ENCODE data around the gene MED4.

Gene MED4

GRCh38 chr13:48094781-48095502 is at the start of gene MED4:
TSS of gene MED4 (minus strand) at chr13:48095104. CDS start at chr13:48095078, 26 bp downstream.
- DNase-seq = peak; percentile 66

- DNase-seq = no peak
Observed at GRCh38 chr13:48144413-48145035, 49.6 kb upstream of the MED4 start.

- no peak for DNase-seq
Observed at GRCh38 chr13:48142436-48142835, 47.5 kb upstream of the MED4 start.

- DNase-seq = no peak
Observed at GRCh38 chr13:48138270-48138669, 43.4 kb upstream of the MED4 start.

- no peak for DNase-seq
Observed at GRCh38 chr13:48132961-48133360, 38.1 kb upstream of the MED4 start.

GRCh38 chr13:48131533-48131932 is 36.6 kb upstream of the MED4 start:
- DNase-seq = no peak

- DNase-seq = no peak
Observed at GRCh38 chr13:48126944-48127830, 32.3 kb upstream of the MED4 start.

GRCh38 chr13:48125794-48126228 is 30.9 kb upstream of the MED4 start:
- DNase-seq = no peak

- DNase-seq = no peak
Observed at GRCh38 chr13:48123812-48124211, 28.9 kb upstream of the MED4 start.

- DNase-seq = no peak
Observed at GRCh38 chr13:48121733-48122132, 26.8 kb upstream of the MED4 start.

GRCh38 chr13:48120241-48120640 is 25.3 kb upstream of the MED4 start:
- no peak for DNase-seq

- no peak for DNase-seq
Observed at GRCh38 chr13:48118030-48118429, 23.1 kb upstream of the MED4 start.

GRCh38 chr13:48116808-48117207 is 21.9 kb upstream of the MED4 start:
- DNase-seq = no peak

GRCh38 chr13:48113756-48114130 is 18.8 kb upstream of the MED4 start:
- DNase-seq = no peak

GRCh38 chr13:48112896-48113755 is 18.2 kb upstream of the MED4 start:
- no peak for DNase-seq

- DNase-seq = no peak
Observed at GRCh38 chr13:48110931-48111721, 16.2 kb upstream of the MED4 start.

GRCh38 chr13:48110132-48110868 is 15.4 kb upstream of the MED4 start:
- DNase-seq = no peak

GRCh38 chr13:48108106-48108505 is 13.2 kb upstream of the MED4 start:
- DNase-seq = no peak

- no peak for DNase-seq
Observed at GRCh38 chr13:48097793-48098192, 2.9 kb upstream of the MED4 start.

- DNase-seq = no peak
Observed at GRCh38 chr13:48096670-48097069, 1.8 kb upstream of the MED4 start.

GRCh38 chr13:48094404-48094780 is 512 bp downstream of the MED4 start:
- no peak for DNase-seq

Data from NCI-H187 treated with DMSO at 0.1 percent for 48 hours (cell line).